HCT116 (cell line): Measurements from ENCODE around the gene RAB2B. TPM values are rescaled to one million over a fixed set of nuclear protein-coding genes. Genes with fewer than 3 reads are reported as not detected.

Experiments used
- ATAC-seq: fragments of 200-7000 bp; cut with Tn5 transposase; 2 replicates; pipeline ENCODE4 v1.9.1; 2020; ENCODE audit warnings: mild to moderate bottlenecking, moderate library complexity
- BruUV-seq: library from RNA; stranded (reverse); fragments of 400-500 nt; replicated peaks from 2 replicates; lab custom pipeline; 2021; lab: Mats Ljungman, UMichigan
- CTCF ChIA-PET: fragments of 300-600 bp; sonication (Branson Sonifier 250); formaldehyde crosslinking; loops from one replicate; lab custom pipeline; 2021; ENCODE audit warnings: antibody characterized with exemption; lab: Charles Lee
- POLR2A ChIA-PET: fragments of 300-600, 350-600 bp; sonication (Branson Sonifier 250); formaldehyde crosslinking; loops from one replicate; lab custom pipeline; 2021; ENCODE audit warnings: antibody characterized with exemption; lab: Charles Lee
- RAD21 ChIA-PET, 2 experiments: fragments of 300-600 bp; sonication (Branson Sonifier 250); formaldehyde crosslinking; loops; one replicate each; lab custom pipeline; 2023; ENCODE audit warnings: low total read pairs in 2 of 2; ENCODE audit not compliant: uncharacterized antibody in 2 of 2, unreplicated experiment in 2 of 2, low non-redundant PET in 1 of 2; lab: Charles Lee
- DNase-seq: peaks from one replicate; pipeline ENCODE4 v3.0.0-alpha.2; 2010; ENCODE audit warnings: low read depth, low spot score
- H2AFZ ChIP-seq: fragments of 200-600 bp; shearing (Covaris generic), sonication (generic); 2 replicates; pipeline ENCODE4 v1.6.1; 2017; ENCODE audit warnings: low read depth, mixed run types, mixed read lengths, antibody characterized with exemption, low read length; ENCODE audit not compliant: poor library complexity, severe bottlenecking
- H3K27ac ChIP-seq: 2 replicates; pipeline ENCODE4 v1.5.1; 2012; ENCODE audit warnings: low read depth, low read length
- H3K27me3 ChIP-seq: fragments of 200-600 bp; sonication (generic); 2 replicates; pipeline ENCODE4 v1.6.1; 2016; ENCODE audit warnings: mixed run types, low read length, mixed read lengths; ENCODE audit not compliant: insufficient read depth
- H3K36me3 ChIP-seq, 2 experiments: fragments of 200-500 bp in 1 of 2; fragments of 200-600 bp in 1 of 2; sonication (Bioruptor generic) in 1 of 2; sonication (generic) in 1 of 2; 2 replicates each; pipeline versions ENCODE4 v1.5.1 to v1.6.1; 2014 to 2016; ENCODE audit warnings: low read length in 2 of 2, inconsistent platforms in 1 of 2, mixed read lengths in 1 of 2, mixed run types in 1 of 2; ENCODE audit not compliant: insufficient read depth in 2 of 2, control insufficient read depth in 1 of 2
- H3K4me1 ChIP-seq, 2 experiments: fragments of 200-600 bp in 1 of 2; sonication (generic) in 1 of 2; 2 replicates each; pipeline versions ENCODE4 v1.5.1 to v1.6.1; 2012 to 2017; ENCODE audit warnings: low read length in 2 of 2, inconsistent platforms in 1 of 2, mild to moderate bottlenecking in 1 of 2, mixed read lengths in 1 of 2, mixed run types in 1 of 2, moderate library complexity in 1 of 2; ENCODE audit not compliant: insufficient read depth in 2 of 2, control insufficient read depth in 1 of 2
- H3K4me2 ChIP-seq: fragments of 200-600 bp; sonication (generic); 2 replicates; pipeline ENCODE4 v1.6.1; 2017; ENCODE audit warnings: mixed run types, low read length, mixed read lengths
- H3K4me3 ChIP-seq, 2 experiments: fragments of 200-600 bp in 1 of 2; sonication (generic) in 1 of 2; replicated peaks in 1 of 2; 2 replicates each; pipeline ENCODE4 v1.5.1; 2011 to 2016; ENCODE audit warnings: low read length in 2 of 2, control low read depth in 1 of 2, low read depth in 1 of 2, mild to moderate bottlenecking in 1 of 2, mixed read lengths in 1 of 2, mixed run types in 1 of 2
- H3K79me2 ChIP-seq: fragments of 200-600 bp; sonication (generic); 2 replicates; pipeline ENCODE4 v1.6.1; 2017; ENCODE audit warnings: mild to moderate bottlenecking, mixed run types, low read length, moderate library complexity, mixed read lengths; ENCODE audit not compliant: insufficient read depth
- H3K9ac ChIP-seq: fragments of 200-600 bp; sonication (generic); 2 replicates; pipeline ENCODE4 v1.6.1; 2016; ENCODE audit warnings: low read length, mixed read lengths
- H3K9me2 ChIP-seq: fragments of 200-600 bp; sonication (generic), shearing (Covaris generic); 2 replicates; pipeline ENCODE4 v1.6.1; 2017; ENCODE audit warnings: mixed run types, mild to moderate bottlenecking, moderate library complexity; ENCODE audit not compliant: insufficient read depth
- H3K9me3 ChIP-seq, 2 experiments: fragments of 200-500 bp in 1 of 2; fragments of 200-600 bp in 1 of 2; sonication (Bioruptor generic) in 1 of 2; sonication (generic) in 1 of 2; 2 replicates each; pipeline ENCODE4 v1.6.1; 2014 to 2017; ENCODE audit warnings: low read length in 2 of 2, mixed read lengths in 2 of 2, inconsistent platforms in 1 of 2, low read depth in 1 of 2, mild to moderate bottlenecking in 1 of 2, mixed run types in 1 of 2, moderate library complexity in 1 of 2; ENCODE audit not compliant: control insufficient read depth in 1 of 2, insufficient read depth in 1 of 2
- H4K20me1 ChIP-seq: fragments of 200-600 bp; sonication (generic), shearing (Covaris generic); 2 replicates; pipeline ENCODE4 v1.6.1; 2017; ENCODE audit warnings: mixed run types, mild to moderate bottlenecking, moderate library complexity; ENCODE audit not compliant: insufficient read depth
- ATF3 ChIP-seq: IDR thresholded peaks from 2 replicates; pipeline ENCODE4 v1.6.1; 2012
- CBX3 ChIP-seq: IDR thresholded peaks from 2 replicates; pipeline ENCODE4 v1.6.1; 2012; ENCODE audit warnings: low read depth
- CEBPB ChIP-seq: IDR thresholded peaks from 2 replicates; pipeline ENCODE4 v1.6.1; 2012; ENCODE audit warnings: low read depth
- CTCF ChIP-seq, 3 experiments: fragments of 200-600 bp in 1 of 3; sonication (generic) in 1 of 3; IDR thresholded peaks in 2 of 3; conservative IDR thresholded peaks in 1 of 3; 2 replicates each; pipeline ENCODE4 v1.5.1; 2012 to 2017; ENCODE audit warnings: low read depth in 2 of 3, low read length in 2 of 3, antibody characterized with exemption in 1 of 3, borderline replicate concordance in 1 of 3, control low read depth in 1 of 3, mild to moderate bottlenecking in 1 of 3, mixed read lengths in 1 of 3, mixed run types in 1 of 3, moderate library complexity in 1 of 3; ENCODE audit not compliant: insufficient read depth in 1 of 3
- ELF1 ChIP-seq: IDR thresholded peaks from 2 replicates; pipeline ENCODE4 v1.6.1; 2012; ENCODE audit warnings: low read depth, borderline replicate concordance
- EZH2 ChIP-seq: fragments of 200-600 bp; sonication (generic); IDR thresholded peaks from 2 replicates; pipeline ENCODE4 v1.6.1; 2017; ENCODE audit warnings: antibody characterized with exemption, mixed run types
- EZH2phosphoT487 ChIP-seq: fragments of 200-600 bp; IDR thresholded peaks from 2 replicates; pipeline ENCODE4 v1.6.1; 2018; ENCODE audit warnings: antibody characterized with exemption, borderline replicate concordance
- FOSL1 ChIP-seq: IDR thresholded peaks from 2 replicates; pipeline ENCODE4 v1.6.1; 2012; ENCODE audit warnings: low read depth
- JUND ChIP-seq: IDR thresholded peaks from 2 replicates; pipeline ENCODE4 v1.6.1; 2012
- POLR2A ChIP-seq: IDR thresholded peaks from 2 replicates; pipeline ENCODE4 v1.7.0; 2011; ENCODE audit warnings: borderline replicate concordance; ENCODE audit not compliant: insufficient read depth, insufficient read length; ENCODE audit errors: extremely low read depth
- POLR2AphosphoS5 ChIP-seq: IDR thresholded peaks from 2 replicates; pipeline ENCODE4 v1.6.1; 2011; ENCODE audit warnings: mild to moderate bottlenecking, low read depth, low read length, moderate library complexity
- RAD21 ChIP-seq: IDR thresholded peaks from 2 replicates; pipeline ENCODE4 v1.6.1; 2012; ENCODE audit warnings: low read depth, mild to moderate bottlenecking
- REST ChIP-seq: IDR thresholded peaks from 2 replicates; pipeline ENCODE4 v1.6.1; 2012; ENCODE audit warnings: low read depth
- SIN3A ChIP-seq: IDR thresholded peaks from 2 replicates; pipeline ENCODE4 v1.6.1; 2012; ENCODE audit warnings: low read depth
- SP1 ChIP-seq: IDR thresholded peaks from 2 replicates; pipeline ENCODE4 v1.6.1; 2012; ENCODE audit warnings: low read depth
- TCF7L2 ChIP-seq: IDR thresholded peaks from 2 replicates; pipeline ENCODE4 v1.7.0; 2011; ENCODE audit warnings: borderline replicate concordance, inconsistent platforms; ENCODE audit not compliant: insufficient read depth, insufficient read length; ENCODE audit errors: extremely low read depth
- YY1 ChIP-seq: IDR thresholded peaks from 2 replicates; pipeline ENCODE4 v1.6.1; 2011; ENCODE audit warnings: low read length, low read depth, moderate library complexity, mild to moderate bottlenecking; ENCODE audit not compliant: insufficient replicate concordance; ENCODE audit errors: extremely low read depth
- ZBTB33 ChIP-seq: IDR thresholded peaks from 2 replicates; pipeline ENCODE4 v1.6.1; 2011; ENCODE audit warnings: mild to moderate bottlenecking, low read length, moderate library complexity; ENCODE audit not compliant: insufficient replicate concordance; ENCODE audit errors: extremely low read depth
- ZFX ChIP-seq: fragments of 450-650 bp; IDR thresholded peaks from 2 replicates; pipeline ENCODE4 v1.6.1; 2017
- ZNF274 ChIP-seq: fragments of 200-500 bp; sonication (Bioruptor generic); IDR thresholded peaks from 2 replicates; pipeline ENCODE4 v1.6.1; 2014; ENCODE audit warnings: mild to moderate bottlenecking, low read depth, low read length, inconsistent platforms
- intact Hi-C: fragments of 100-400 bp; cut with micrococcal nuclease; formaldehyde crosslinking; loops from 2 replicates; pipeline ENCODE4 v1.10.0; 2022
- total RNA-seq: library from RNA; stranded (reverse); gene quantifications from one replicate; pipeline ENCODE4 v1.2.1, GENCODE V29; 2021; ENCODE audit not compliant: unreplicated experiment
- TF ChIP-seq, protein P1 (sequence below): IDR thresholded peaks from 2 replicates; pipeline ENCODE4 v1.6.1; 2012

Gene RAB2B
- total RNA-seq, 1 experiment from 2014 or later = 24.3 TPM

GRCh38 chr14:21476523-21476924, 235 bp downstream of the RAB2B start:
- Histone ChIP-seq H4K20me1 (no peaks in the 10 kb centered on the region), H3K79me2 (peaks cover 43% of the 10 kb centered on the region), H3K4me3 (peak overlapping the region; percentile 97 to 99), H3K4me1 (peaks cover 8 to 14% of the 10 kb centered on the region in 2 experiments), H3K27ac (peak overlapping the region; percentile 46), H3K27me3 (no peaks in the 10 kb centered on the region), H3K4me2 (peak overlapping the region; percentile 78), H3K9me2 (no peaks in the 10 kb centered on the region), H3K36me3 (peaks cover 5 to 13% of the 10 kb centered on the region in 2 experiments; a peak in 2 of 4 replicates), H2AFZ (peak overlapping the region; percentile 81), H3K9ac (peak overlapping the region; percentile 79), H3K9me3 (no peaks in the 10 kb centered on the region)
- no peak for DNase-seq
- ChIA-PET CTCF (interaction anchor here (0.5 to 2.7 kb wide), 6 partner anchors 12 to 92 kb away, joined by 3 to 8 read pairs (median 4); partner anchors contain the start of genes CHD8 and SUPT16H), POLR2A (interaction anchor here (0.6 to 1.3 kb wide), 3 partner anchors 21 to 1980 kb away, joined by 3 to 9 read pairs (median 4); partner anchors contain the start of gene CHD8), RAD21 (no interaction called here)
- peak; percentile 79 for ATAC-seq
- BruUV-seq = no TSS peak
- intact Hi-C loops = loop anchor here (1.0 to 2.0 kb wide), 3 partner anchors 20 to 39 kb away; partner anchors contain the start of genes CHD8 and METTL3
- TF ChIP-seq POLR2A = no peak
- TF ChIP-seq TCF7L2 = no peak
- no peak for TF ChIP-seq EZH2
- TF ChIP-seq ZBTB33 = no peak
- peak; percentile 62 for TF ChIP-seq POLR2AphosphoS5
- TF ChIP-seq EZH2phosphoT487 = no peak
- TF ChIP-seq, protein P1, sequence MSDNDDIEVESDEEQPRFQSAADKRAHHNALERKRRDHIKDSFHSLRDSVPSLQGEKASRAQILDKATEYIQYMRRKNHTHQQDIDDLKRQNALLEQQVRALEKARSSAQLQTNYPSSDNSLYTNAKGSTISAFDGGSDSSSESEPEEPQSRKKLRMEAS = no peak
- TF ChIP-seq ATF3 = no peak
- TF ChIP-seq CEBPB = no peak
- peak; percentile 24 for TF ChIP-seq SIN3A
- TF ChIP-seq CTCF (IDR thresholded peaks at IDR 0.05 in 2 of 3, conservative IDR thresholded peaks at IDR 0.05 in 1 of 3; ENCODE audit: borderline replicate concordance in 1 of 3, insufficient read depth in 1 of 3, low read depth in 2 of 3, low read length in 2 of 3) = no peak
- TF ChIP-seq JUND = no peak
- no peak for TF ChIP-seq REST
- TF ChIP-seq ZFX = no peak
- no peak for TF ChIP-seq ELF1
- no peak for TF ChIP-seq ZNF274
- no peak for TF ChIP-seq YY1
- no peak for TF ChIP-seq CBX3
- TF ChIP-seq SP1 = peak; percentile 40
- TF ChIP-seq RAD21 = no peak
- no peak for TF ChIP-seq FOSL1
